Measurements from ENCODE around the gene CNIH2. TPM values are rescaled to one million over a fixed set of nuclear protein-coding genes. Genes with fewer than 3 reads are reported as not detected.

The CNIH2 gene
- total and polyA plus RNA-seq, 2 of the 13 experiments (the other 11 are each of a cell fraction or from before 2014, with no cell fraction given): 0.60 to 0.69 TPM

DNA sequence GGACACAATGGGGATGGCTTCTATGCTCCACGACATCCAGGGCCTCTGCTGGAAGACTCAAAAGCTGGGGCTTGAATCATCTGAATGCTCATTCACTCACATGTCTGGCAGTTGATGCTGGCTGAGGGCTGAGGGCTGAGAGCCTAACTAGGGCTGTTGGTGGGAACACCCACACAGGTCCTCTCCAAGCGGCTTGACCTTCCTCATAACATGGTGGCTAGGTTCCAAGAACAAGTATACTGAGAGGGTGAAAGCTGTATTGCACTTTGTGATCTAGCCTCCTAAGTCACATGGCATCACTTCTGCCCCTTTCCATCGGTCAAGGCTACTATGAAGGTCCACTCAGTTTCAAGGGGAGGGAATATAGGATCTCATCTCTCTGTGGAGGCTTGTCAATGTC, 21.2 kb downstream of the CNIH2 start:
- no peaks in the 10 kb centered on the region for H3K79me2 ChIP-seq (ENCODE audit: insufficient read depth, low read length)
- 5% methylated on average over 3 of the region's 3 CpGs for whole genome bisulfite sequencing (ENCODE audit: low lambda C conversion rate)
- H3K4me1 ChIP-seq (ENCODE audit: insufficient read depth, low read length): 0 out of 2 replicates have a peak, but pooled peaks cover 6% of the 10 kb centered on the region
- H3K27me3 ChIP-seq (ENCODE audit: control insufficient read depth in 1 of 2, insufficient read depth in 2 of 2, low read length in 2 of 2): peaks cover 3 to 19% of the 10 kb centered on the region in 2 experiments; a peak in 4 of 5 replicates
- no peak for FAIRE-seq
- in situ Hi-C loops (cut with HindIII; ENCODE audit: extremely low pct_ligation_motif_present, low pct_unique_long_range_greater_than_20kb): no loop called here
- H3K9ac ChIP-seq (ENCODE audit: insufficient read depth, low read depth, low read length): no peak overlapping the region
- no peaks in the 10 kb centered on the region for H3K9me3 ChIP-seq (ENCODE audit: low read length)
- no peak overlapping the region for H3K27ac ChIP-seq (ENCODE audit: extremely low read length, insufficient read depth, low read length)
- ChIA-PET CTCF (ENCODE audit: low intra/inter-chr PET ratio, low total read pairs) (no interaction called here), POLR2A (interaction anchor here (2.2 kb wide), 1 partner anchor 13 kb away, joined by 10 read pairs; no protein-coding TSS in a partner anchor)
- peak; percentile 20; the same call in 1 of the 3 replicates for ATAC-seq
- H4K20me1 ChIP-seq (ENCODE audit: insufficient read depth, low read length): no peaks in the 10 kb centered on the region
- H3K36me3 ChIP-seq (replicated peaks in 1 of 2; ENCODE audit: control insufficient read depth in 1 of 2, insufficient read depth in 2 of 2, low read length in 2 of 2): no peaks in the 10 kb centered on the region
- intact Hi-C loops (cut with micrococcal nuclease; ENCODE audit: unreplicated experiment): no loop called here
- DNase-seq (ENCODE audit: low spot score): no peak
- no peak overlapping the region for H3K4me2 ChIP-seq (ENCODE audit: low read depth, low read length)
- H3K4me3 ChIP-seq (replicated peaks in 1 of 3; ENCODE audit: insufficient read depth in 1 of 3, low read depth in 2 of 3, low read length in 3 of 3): no peak overlapping the region
- no TSS peak for BruUV-seq (replicated peaks)
- no peak overlapping the region for H2AFZ ChIP-seq (ENCODE audit: low read length)
- no peak for TF ChIP-seq ZNF282 (IDR thresholded peaks at IDR 0.05; ENCODE audit: partially characterized antibody)
- no peak for TF ChIP-seq ZNF761 (CRISPR knock-in tag; conservative IDR thresholded peaks at IDR 0.05)
- TF ChIP-seq ZNF7 (CRISPR knock-in tag; IDR thresholded peaks at IDR 0.05): no peak
- TF ChIP-seq ZNF644 (CRISPR knock-in tag; IDR thresholded peaks at IDR 0.05; ENCODE audit: low read depth): no peak
- TF ChIP-seq MAF1 (CRISPR knock-in tag; IDR thresholded peaks at IDR 0.05; ENCODE audit: borderline replicate concordance): no peak
- no peak for TF ChIP-seq ARID2 (CRISPR knock-in tag; IDR thresholded peaks at IDR 0.05; ENCODE audit: borderline replicate concordance)
- no peak for TF ChIP-seq TSC22D2 (CRISPR knock-in tag; IDR thresholded peaks at IDR 0.05; ENCODE audit: borderline replicate concordance)
- no peak for TF ChIP-seq PATZ1 (CRISPR knock-in tag; IDR thresholded peaks at IDR 0.05)
- TF ChIP-seq HNF1B (CRISPR knock-in tag; IDR thresholded peaks at IDR 0.05): no peak
- no peak for TF ChIP-seq NAIF1 (CRISPR knock-in tag; IDR thresholded peaks at IDR 0.05; ENCODE audit: borderline replicate concordance)
- no peak for TF ChIP-seq ATAD3A (CRISPR knock-in tag; IDR thresholded peaks at IDR 0.05)
- TF ChIP-seq HNF4A (CRISPR knock-in tag; IDR thresholded peaks at IDR 0.05): no peak
- no peak for TF ChIP-seq ATF4 (CRISPR knock-in tag; IDR thresholded peaks at IDR 0.05)
- TF ChIP-seq, protein P1, sequence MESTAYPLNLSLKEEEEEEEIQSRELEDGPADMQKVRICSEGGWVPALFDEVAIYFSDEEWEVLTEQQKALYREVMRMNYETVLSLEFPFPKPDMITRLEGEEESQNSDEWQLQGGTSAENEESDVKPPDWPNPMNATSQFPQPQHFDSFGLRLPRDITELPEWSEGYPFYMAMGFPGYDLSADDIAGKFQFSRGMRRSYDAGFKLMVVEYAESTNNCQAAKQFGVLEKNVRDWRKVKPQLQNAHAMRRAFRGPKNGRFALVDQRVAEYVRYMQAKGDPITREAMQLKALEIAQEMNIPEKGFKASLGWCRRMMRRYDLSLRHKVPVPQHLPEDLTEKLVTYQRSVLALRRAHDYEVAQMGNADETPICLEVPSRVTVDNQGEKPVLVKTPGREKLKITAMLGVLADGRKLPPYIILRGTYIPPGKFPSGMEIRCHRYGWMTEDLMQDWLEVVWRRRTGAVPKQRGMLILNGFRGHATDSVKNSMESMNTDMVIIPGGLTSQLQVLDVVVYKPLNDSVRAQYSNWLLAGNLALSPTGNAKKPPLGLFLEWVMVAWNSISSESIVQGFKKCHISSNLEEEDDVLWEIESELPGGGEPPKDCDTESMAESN (CRISPR knock-in tag; conservative IDR thresholded peaks at IDR 0.05): no peak
- TF ChIP-seq, protein P2, sequence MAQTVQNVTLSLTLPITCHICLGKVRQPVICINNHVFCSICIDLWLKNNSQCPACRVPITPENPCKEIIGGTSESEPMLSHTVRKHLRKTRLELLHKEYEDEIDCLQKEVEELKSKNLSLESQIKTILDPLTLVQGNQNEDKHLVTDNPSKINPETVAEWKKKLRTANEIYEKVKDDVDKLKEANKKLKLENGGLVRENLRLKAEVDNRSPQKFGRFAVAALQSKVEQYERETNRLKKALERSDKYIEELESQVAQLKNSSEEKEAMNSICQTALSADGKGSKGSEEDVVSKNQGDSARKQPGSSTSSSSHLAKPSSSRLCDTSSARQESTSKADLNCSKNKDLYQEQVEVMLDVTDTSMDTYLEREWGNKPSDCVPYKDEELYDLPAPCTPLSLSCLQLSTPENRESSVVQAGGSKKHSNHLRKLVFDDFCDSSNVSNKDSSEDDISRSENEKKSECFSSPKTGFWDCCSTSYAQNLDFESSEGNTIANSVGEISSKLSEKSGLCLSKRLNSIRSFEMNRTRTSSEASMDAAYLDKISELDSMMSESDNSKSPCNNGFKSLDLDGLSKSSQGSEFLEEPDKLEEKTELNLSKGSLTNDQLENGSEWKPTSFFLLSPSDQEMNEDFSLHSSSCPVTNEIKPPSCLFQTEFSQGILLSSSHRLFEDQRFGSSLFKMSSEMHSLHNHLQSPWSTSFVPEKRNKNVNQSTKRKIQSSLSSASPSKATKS (CRISPR knock-in tag; IDR thresholded peaks at IDR 0.05): no peak
- no peak for TF ChIP-seq ZBTB1 (CRISPR knock-in tag; IDR thresholded peaks at IDR 0.05; ENCODE audit: borderline replicate concordance)

Measured in HepG2 (cell line).